Stimulated activated CD4-positive, alpha-beta T cell treated with anti-CD3 and anti-CD28 coated beads, Interleukin-1b, Interleukin-23, amount 100 ng/mL, for 24 hours (primary cell): ENCODE measurements around the gene EHMT1.
A peak's percentile ranks its signal among the peaks of the same experiment; 100 is the strongest.
"Not testable (repeated sequence)": the region's sequence is repeated elsewhere in the genome, so short reads cannot be mapped to it uniquely, and the experiment has no call there.

Experiments used
- DNase-seq, 4 experiments: peaks; one replicate each; pipeline ENCODE4 v3.0.0-alpha.2; 2020; ENCODE audit warnings: low read depth in 4 of 4, low spot score in 1 of 4

The EHMT1 gene

DNA sequence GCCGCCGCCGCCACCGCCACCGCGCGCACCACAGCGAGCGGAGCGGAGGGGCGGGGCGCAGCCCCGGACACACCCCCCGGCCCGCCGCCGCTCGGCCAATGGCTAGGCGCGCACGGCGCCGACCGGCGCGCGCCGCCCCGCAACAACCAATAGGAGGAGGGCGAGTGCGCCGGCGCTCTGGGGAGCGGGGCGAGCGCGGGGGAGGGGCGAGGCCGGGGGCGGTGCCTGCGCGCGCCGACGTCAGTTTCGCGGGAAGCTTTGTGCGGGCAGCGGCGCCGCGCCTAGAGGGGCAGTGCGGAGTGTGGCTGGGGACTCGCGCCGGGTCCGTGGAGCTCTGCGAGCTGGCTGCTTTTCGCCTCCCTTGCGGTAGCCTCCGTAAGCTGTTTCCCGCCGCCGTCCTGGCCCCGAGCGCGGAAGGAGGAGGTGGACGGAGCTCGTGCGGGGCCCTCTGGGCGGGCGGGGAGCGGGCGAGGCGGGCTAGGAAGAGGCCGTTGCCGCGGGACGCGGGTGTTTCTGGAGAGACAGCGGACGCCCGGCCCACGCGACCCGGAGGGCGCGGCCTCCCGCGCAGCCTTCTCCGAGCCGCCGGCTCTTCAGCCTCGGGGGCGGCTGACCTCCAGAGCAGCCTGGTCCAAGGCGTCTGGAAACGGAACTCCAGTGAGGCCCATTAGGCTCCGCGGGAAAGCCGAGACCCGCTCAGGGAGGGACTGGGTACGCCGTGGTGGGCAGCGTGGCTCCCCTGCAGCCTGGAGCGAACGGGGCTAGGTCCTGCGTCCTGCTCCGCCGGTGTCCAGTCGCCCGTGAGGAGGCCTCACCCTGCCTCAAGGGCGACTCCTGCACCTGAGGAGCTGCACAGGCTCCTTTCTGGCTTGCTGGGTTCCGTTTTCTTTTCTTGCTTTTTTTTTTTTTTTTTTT is 28.1 kb upstream of the EHMT1 start, which contains the start of gene ZMYND19:
Gene ZMYND19, minus strand, starts transcription at position 44 of the 915 bp plus-strand sequence. CDS start 249 bp downstream, outside the sequence.
- peak; percentile 71 to 86 (median 84) for DNase-seq

DNA sequence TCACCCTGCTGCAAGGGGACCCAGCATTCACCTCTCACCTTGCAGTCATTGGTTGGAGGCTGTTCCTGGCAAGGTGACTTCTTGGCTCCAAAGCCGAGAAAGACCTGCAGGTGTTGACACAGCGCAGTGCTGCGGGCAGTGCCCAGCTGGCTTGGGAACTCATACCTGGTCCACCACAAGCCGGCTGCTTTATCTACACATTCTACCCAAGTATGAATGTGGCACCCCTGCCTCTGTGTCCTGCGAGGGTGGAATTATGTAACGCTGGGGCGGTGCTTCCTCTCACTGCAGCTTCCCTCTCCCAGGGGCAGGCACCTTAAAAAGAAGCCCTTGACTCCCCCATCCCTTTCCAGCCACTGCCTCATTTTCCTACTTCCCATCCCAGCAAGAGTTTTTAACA is 26.0 kb upstream of the EHMT1 start:
- no peak for DNase-seq

DNA sequence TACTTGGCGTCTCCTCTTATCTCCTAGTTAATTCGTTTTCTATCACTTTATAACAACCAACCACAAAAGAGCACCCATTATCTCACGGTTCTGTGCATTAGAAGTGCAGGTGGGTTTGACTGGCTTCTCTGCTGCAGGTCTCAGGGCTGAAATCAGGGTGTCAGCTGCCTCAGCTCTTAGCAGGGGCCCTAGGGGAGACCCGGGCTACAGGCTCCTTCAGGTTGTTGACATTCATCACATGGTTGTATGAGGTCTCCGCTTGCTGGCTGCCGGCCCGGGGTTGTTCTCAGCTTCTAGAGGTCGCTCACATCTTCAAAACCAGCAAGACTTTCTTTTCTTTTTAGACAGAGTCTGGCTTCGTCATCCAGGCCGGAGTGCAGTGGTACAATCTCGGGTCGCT is 25.6 kb upstream of the EHMT1 start:
- DNase-seq, result no peak

DNA sequence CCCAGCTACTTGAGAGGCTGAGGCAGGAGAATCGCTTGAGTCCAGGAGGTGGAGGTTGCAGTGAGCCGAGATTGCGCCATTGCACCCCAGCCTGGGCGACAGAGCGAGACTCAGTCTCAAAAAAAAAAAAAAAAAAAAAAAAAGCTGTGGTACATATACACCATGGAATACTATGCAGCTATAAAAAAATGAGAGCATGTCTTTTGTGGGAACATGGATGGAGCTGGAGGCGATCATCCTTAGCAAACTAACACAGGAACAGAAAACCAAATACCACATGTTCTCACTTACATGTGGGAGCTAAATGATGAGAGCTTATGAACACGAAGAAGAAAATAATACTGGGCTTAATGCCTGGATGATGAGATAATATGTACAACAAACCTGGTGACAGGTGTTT is 22.2 kb upstream of the EHMT1 start:
- not testable (repeated sequence) for DNase-seq

DNA sequence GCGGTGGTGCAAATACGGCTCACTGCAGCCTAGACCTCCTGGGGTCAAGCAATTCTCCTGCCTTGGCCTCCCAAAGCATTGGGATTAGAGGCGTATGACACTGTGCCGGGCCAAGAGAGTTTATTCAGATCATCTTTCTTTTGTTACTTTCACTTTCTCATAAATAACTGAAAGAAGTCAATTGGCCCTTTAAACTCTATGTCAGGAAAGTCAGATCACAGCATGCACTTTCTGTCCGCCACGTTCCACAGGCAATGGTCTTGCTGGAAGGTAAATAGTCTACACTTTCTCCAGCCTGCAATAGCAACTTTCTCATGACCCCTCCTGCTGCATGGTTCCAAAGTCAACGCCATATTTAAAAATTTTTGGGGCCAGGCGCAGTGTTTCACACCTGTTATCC is 19.9 kb upstream of the EHMT1 start:
- DNase-seq, result no peak

DNA sequence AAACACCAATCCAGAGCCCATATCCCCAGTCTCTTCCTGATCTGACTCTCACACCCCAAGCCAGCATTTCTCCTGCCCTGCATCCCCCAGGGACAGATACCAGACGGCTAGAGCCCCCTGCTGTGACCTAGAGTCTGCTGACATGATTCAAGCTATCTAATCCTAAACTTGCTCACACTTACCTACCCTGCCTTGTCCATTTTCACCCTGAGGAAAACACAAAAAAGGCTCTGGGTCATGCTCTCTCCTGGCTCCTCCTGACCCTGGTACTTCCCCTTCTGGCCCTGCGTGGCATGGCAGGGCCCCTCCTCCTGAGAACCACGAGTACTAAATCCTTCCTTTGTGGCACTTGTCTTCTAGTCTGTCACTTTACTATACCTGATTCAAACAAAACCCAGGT is 16.1 kb upstream of the EHMT1 start:
- no peak for DNase-seq

DNA sequence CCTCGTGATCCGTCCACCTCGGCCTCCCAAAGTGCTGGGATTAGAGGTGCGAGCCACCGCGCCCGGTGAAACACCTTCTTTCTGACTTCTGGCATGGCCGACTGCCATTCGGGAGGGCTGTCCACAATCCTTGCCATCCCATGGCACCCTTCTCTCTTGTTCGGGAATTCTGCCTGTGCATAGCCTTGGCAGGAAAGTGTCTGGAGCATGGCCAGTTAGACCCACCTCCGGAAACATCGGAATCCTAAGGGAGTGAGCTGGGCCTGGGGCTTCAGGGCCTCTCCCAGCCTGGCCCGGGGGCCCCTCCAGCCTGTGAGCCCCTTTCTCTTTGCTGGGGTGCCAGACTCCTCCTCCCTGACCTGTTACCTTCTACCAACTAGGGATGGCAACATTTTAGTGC is 14.9 kb upstream of the EHMT1 start:
- no peak for DNase-seq

DNA sequence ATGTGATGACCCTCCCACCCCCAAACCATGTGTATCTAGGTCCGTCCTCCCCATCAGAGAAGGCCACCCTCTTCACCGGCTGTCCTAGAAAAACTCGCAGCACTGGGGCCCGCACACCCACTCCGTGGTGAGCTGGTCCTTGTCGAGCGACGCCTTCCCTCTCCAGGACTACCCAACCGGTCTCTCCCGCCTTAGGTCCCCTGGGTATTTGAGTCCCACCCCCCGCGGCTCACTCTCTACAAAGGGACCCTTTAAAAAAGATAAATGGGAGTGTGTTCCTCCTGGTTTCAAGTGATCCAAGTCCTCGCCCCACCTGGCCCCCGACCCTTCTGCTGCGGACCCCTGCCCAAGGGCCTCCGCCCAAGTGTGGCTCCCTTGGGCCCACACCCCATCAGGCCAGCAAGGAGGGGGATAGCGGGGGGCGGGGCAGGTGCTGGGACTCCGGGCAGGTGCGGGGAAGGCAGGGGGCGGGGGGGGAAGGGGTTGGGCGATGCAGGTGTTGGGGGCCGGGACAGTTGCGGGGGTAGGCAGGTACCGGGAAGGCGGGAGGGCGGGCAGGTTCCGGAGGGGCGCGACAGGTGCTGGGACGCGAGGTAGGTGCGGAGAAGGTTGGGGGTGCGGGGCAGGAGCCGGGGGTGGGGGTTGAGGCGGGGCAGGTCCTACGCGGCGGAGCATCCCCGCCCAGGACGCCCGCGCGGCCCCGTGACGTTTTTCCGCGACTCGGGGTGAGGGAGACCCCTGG is 14.3 kb upstream of the EHMT1 start:
- no peak for DNase-seq

DNA sequence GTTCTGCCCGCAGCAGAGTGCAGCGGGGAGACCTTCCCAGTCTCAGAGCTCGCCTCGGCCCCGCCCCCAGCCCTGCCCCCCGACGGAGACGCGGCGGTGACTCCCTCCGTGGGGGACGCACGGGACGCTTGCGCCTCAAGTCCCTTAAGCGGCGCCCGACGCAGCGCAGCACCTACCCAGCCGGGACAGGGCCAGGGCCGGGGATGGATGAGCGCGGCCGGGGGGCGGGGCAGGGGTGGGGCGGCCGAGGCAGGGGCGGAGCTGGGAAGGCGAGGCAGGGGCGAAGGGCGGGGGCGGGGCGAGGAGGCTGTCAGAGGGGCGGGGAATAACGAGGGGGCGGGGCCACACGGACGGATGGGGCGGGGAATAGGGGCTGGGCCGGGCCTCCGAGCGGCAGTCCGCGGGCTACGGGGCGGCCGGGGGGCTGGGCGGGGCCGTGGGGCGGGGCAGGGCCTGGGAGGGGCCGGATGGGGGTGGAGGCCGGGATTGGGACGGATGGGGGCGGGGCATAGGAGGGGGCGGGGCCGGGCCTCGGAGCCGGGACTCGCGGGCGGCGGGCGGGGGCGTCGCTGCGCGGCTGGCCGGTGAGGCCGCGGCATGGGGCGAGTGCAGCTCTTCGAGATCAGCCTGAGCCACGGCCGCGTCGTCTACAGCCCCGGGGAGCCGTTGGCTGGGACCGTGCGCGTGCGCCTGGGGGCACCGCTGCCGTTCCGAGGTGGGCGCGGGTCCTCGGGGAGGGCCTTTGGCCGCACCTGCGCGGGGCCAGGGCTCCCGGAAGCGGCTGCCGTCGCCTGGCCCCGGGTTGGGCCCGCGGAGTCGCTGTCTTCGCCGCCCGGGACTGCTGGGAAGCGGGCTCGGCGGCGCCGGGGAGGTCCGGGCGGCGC is 13.4 kb upstream of the EHMT1 start, which contains the start of gene ARRDC1:
Gene ARRDC1, plus strand, starts transcription at position 566 of the 884 bp plus-strand sequence. Its CDS starts 32 bp downstream, at position 598.
- peak; percentile 80 to 95 (median 88) for DNase-seq

DNA sequence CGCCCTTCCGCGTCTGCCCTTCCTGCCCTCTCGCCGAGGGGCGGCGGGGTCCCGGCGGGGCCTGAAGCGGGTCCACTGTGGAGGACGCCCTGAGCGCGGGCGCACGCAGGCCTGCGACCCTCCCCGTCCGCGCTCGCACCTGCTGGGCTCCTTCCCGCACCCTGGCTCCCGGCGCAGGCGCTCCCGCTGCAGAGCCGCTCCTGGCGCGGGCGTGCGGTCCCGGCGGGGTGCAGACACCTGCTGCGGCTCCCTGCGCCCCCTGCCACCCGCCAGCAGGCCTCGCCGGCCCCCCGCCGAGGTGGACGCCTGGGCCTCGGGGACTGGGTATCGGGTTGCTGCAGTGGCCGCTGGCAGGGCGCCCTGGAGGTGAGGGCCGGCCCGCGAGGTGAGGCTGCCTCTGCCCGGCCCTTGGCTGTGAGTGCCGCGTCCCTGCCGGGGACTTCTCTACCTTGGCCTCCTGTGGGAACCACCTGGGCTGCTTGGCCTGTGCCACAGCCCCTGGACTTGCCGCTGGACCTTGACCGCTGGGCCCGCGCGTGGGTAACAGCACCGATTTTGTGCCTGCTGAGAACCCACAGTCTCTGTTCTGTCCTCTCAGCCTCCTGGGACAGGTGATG is 12.7 kb upstream of the EHMT1 start:
- no peak for DNase-seq

DNA sequence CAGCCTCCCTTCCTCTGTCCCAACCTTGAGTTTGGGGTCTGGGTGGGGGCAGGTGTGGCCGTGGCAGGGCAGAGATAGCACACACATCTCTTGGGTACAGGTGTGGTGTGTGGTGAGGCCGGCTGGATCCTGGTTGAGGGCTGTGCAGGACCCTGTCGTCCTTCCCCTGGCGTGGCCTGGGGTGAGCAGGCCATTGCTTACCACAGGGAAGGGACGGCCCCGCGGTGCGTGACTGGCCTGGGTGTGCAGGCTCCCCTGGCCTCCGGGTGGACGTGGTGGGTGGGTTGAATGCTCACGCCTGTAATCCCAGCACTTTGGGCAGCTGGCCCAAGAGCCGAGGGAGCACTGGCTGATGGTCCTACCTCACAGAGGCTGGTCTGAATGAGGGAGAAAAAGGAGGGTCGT is 12.1 kb upstream of the EHMT1 start:
- no peak for DNase-seq

DNA sequence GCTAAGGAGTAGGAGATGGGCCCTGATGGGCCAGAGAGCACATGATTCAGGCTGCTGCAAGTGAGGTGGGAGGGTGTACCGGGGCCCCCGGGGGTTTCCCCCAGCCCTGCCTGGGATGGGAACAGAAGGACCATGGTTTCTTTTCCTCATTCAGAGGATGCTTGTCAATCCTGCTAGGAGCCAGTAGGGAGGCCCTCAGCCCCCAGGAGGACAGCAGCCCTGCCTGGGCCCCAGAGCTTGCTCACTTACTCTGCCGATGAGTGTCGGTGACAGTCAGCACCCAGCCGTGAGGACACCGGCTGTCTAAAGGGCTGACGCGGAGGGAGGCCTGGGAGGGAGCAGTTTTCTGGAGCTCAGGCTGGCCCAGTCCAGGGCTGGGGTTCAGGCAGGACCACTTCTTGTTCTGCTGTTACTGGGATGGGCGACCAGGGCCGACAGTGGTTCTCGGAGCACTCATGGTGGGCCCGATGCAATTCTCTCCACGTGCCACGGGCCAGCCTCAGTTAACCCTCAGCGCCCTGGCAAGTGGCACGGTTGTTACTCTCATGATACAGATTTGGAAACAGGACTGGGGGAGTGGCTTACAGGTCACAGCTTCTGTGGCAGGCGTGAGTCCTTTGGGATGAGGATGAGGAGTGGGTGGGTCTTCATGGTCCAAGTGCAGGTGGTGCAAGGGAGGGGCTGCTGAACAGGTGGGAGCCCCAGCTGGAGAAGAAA is 11.5 kb upstream of the EHMT1 start:
- no peak for DNase-seq

DNA sequence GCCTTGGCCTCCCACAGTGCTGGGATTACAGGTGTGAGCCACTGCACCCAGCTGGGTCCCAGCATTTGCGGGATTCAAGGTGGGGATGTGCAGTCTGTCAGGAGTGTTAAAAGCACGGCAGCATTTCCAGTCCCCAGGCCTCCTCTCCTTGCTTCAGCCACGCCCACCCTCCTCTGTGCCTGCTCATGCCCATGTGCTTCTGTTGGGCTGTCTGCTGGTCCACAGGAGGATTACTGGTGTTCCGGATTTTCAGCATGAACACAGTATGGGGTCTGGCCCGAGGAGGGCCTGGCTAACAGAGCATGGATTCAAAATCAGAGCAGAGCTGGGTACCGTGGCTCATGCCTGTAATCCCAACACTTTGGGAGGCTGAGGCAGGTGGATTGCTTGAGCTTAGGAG is 7.9 kb upstream of the EHMT1 start:
- DNase-seq, result no peak

DNA sequence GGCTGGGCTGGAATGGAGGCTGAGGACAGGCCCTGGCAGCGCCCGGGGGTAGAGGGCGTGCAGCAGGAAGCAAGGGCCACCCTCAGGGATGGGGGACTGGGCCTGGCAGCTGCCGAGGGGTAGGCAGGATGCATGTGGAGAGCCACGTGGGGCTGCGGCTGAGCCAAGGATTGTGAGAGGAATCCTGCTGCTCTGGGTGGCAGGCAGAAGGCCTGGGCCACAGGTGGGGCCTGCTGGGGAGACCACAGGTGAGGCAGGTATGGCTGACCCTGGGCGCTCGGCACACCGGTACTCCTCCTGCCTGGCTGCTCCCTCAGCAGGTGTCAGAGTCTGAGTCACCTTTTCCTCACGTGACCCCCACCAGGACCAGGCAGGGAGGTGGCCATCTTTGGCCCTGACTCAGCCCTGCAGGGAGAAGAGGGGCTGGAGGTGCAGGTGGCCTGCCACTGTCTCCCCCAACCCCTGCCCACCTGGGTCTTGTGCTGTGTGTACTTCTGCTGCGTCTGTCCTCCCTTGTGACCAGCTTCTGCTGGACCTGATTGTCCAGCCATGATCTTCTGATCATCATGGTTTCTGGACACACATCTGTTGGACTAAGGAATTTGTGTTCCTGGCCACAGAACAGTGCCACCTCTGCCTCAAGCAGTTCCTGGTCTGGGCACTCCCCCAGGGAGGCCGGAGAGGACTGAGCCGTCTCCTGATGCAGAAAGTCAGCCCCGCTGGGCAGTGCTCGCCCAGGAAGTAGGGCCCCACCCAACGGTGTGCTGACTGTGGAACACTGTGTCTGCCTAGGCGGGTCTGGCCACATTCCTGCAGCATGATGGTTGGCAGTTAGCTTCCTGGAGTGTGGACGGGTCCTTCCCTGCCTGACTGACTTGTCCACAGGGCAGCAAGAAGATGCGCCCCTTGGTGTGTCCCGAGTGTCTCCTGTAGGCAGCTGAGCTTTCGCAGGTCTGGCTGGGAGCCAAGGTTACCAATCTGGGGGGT is 6.9 kb upstream of the EHMT1 start:
- no peak for DNase-seq

DNA sequence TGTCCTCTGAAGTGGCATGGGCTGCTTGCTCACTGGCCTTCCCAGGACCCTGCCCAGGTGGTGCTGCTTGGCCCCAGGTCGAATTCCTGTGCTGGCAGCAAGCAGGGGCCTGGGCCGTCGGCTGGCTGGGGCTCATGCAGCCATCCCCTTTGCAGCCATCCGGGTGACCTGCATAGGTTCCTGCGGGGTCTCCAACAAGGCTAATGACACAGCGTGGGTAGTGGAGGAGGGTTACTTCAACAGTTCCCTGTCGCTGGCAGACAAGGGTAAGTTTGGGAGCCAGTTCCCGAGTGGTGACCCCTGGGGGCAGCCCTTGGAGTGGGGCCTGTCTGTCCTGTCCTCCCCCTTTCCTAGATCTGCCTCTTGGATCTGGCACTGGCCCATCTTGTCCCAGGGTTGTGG is 6.1 kb upstream of the EHMT1 start:
- no peak for DNase-seq

DNA sequence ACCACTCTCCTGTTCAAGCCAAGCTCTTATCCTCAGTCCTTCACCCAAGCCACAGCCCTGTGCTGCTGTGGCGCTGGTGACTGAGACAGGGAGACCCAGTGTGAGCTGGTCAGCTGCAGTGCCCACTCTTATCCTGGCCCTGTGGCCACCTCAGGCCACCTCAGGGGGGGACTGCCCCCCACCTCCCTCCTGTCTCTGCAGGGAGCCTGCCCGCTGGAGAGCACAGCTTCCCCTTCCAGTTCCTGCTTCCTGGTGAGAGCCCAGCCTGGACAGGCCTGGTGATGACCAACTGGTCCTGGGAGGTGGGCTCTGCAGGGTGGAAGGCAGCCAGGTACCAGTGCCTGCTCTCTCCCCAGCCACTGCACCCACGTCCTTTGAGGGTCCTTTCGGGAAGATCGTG is 5.5 kb upstream of the EHMT1 start:
- DNase-seq, result no peak

DNA sequence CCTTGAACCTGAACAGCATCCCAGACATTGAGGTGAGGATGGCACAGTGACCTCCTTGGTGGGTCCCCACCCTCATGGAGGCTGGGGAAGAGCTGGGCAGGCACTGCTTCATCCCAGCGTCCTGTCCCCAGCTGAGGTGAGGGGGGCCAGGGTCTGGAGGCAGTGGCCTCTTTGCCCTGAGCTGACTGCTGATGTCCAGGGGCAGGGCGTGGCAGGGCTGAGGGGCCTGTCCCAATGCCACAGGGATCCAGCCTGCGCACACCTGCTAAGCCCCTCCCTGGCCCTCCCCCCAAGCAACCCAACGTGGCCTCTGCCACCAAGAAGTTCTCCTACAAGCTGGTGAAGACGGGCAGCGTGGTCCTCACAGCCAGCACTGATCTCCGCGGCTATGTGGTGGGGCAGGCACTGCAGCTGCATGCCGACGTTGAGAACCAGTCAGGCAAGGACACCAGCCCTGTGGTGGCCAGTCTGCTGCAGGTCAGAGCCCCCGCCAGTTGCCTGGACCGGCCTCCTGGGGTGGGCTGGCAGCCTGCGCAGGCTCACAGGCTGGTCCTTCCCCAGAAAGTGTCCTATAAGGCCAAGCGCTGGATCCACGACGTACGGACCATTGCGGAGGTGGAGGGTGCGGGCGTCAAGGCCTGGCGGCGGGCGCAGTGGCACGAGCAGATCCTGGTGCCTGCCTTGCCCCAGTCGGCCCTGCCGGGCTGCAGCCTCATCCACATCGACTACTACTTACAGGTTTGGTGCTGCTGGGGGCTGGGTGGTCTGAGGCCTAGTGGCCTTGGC is 4.9 kb upstream of the EHMT1 start:
- no peak for DNase-seq
